GM19099 (cell line): ENCODE measurements around the gene SMIM13.

ENCODE experiments used
- POLR2A ChIP-seq: IDR thresholded peaks from 3 replicates; pipeline ENCODE4 v1.6.1; 2011; ENCODE audit warnings: low read depth; ENCODE audit not compliant: insufficient read length; ENCODE audit errors: extremely low read depth

SMIM13 gene

GRCh38 chr6:11155589-11155988, 62.0 kb downstream of the SMIM13 start:
- no peak for TF ChIP-seq POLR2A

GRCh38 chr6:11160199-11160598, 66.6 kb downstream of the SMIM13 start:
- no peak for TF ChIP-seq POLR2A

GRCh38 chr6:11161031-11161956, 67.7 kb downstream of the SMIM13 start:
- no peak for TF ChIP-seq POLR2A

- no peak for TF ChIP-seq POLR2A
These were observed 68.6 kb downstream of the SMIM13 start for GRCh38 chr6:11162262-11162661.

GRCh38 chr6:11163932-11164331, 70.3 kb downstream of the SMIM13 start:
- no peak for TF ChIP-seq POLR2A

- TF ChIP-seq POLR2A = no peak
These were observed 71.3 kb downstream of the SMIM13 start for GRCh38 chr6:11164717-11165646.

GRCh38 chr6:11166948-11167347, 73.3 kb downstream of the SMIM13 start:
- TF ChIP-seq POLR2A = no peak

- no peak for TF ChIP-seq POLR2A
These were observed 74.5 kb downstream of the SMIM13 start for GRCh38 chr6:11168091-11168635.

GRCh38 chr6:11171952-11172351, 78.3 kb downstream of the SMIM13 start:
- TF ChIP-seq POLR2A = no peak

- no peak for TF ChIP-seq POLR2A
These were observed 79.1 kb downstream of the SMIM13 start for GRCh38 chr6:11172501-11173327.

GRCh38 chr6:11174242-11174611, 80.6 kb downstream of the SMIM13 start:
- TF ChIP-seq POLR2A = no peak

GRCh38 chr6:11177271-11177670, 83.6 kb downstream of the SMIM13 start:
- no peak for TF ChIP-seq POLR2A

- TF ChIP-seq POLR2A = no peak
These were observed 85.4 kb downstream of the SMIM13 start for GRCh38 chr6:11179088-11179418.

GRCh38 chr6:11179419-11180202, 86.0 kb downstream of the SMIM13 start:
- TF ChIP-seq POLR2A = no peak
